HEK293 (cell line): ENCODE data around the gene VGLL3.

Source experiments
- AEBP2 ChIP-seq: fragments of 450-650 bp; formaldehyde crosslinking; IDR thresholded peaks from 2 replicates; pipeline ENCODE4 v1.5.1; 2016; ENCODE audit warnings: missing biosample characterization, missing genetic modification characterization, borderline replicate concordance
- BCL11A ChIP-seq: fragments of 450-650 bp; formaldehyde crosslinking; IDR thresholded peaks from 2 replicates; pipeline ENCODE4 v1.5.1; 2016; ENCODE audit warnings: low read depth, missing biosample characterization, missing genetic modification characterization
- BCL11B ChIP-seq: fragments of 450-650 bp; formaldehyde crosslinking; IDR thresholded peaks from 2 replicates; pipeline ENCODE4 v1.5.1; 2016; ENCODE audit warnings: low read depth, missing biosample characterization, missing genetic modification characterization
- MEIS1 ChIP-seq: sonication (generic); formaldehyde crosslinking; IDR thresholded peaks from 2 replicates; pipeline ENCODE4 v1.8.1; 2022; ENCODE audit warnings: missing genetic modification reagents, mild to moderate bottlenecking, borderline replicate concordance
- MYNN ChIP-seq: fragments of 450-650 bp; formaldehyde crosslinking; IDR thresholded peaks from 2 replicates; pipeline ENCODE4 v1.5.1; 2016; ENCODE audit warnings: missing biosample characterization, missing genetic modification characterization, borderline replicate concordance
- ZBTB17 ChIP-seq: fragments of 450-650 bp; formaldehyde crosslinking; IDR thresholded peaks from 2 replicates; pipeline ENCODE4 v1.5.1; 2016; ENCODE audit warnings: missing biosample characterization, missing genetic modification characterization
- ZBTB8A ChIP-seq: fragments of 450-650 bp; formaldehyde crosslinking; IDR thresholded peaks from 2 replicates; pipeline ENCODE4 v1.5.1; 2016; ENCODE audit warnings: missing biosample characterization, missing genetic modification characterization
- ZFP69B ChIP-seq: fragments of 450-650 bp; formaldehyde crosslinking; IDR thresholded peaks from 2 replicates; pipeline ENCODE4 v1.5.1; 2016; ENCODE audit warnings: missing biosample characterization, missing genetic modification characterization
- ZNF266 ChIP-seq: fragments of 450-650 bp; formaldehyde crosslinking; IDR thresholded peaks from 2 replicates; pipeline ENCODE4 v1.5.1; 2016; ENCODE audit warnings: missing biosample characterization, missing genetic modification characterization, low read depth
- ZNF324 ChIP-seq: fragments of 450-650 bp; formaldehyde crosslinking; IDR thresholded peaks from 2 replicates; pipeline ENCODE4 v1.5.1; 2016; ENCODE audit warnings: missing biosample characterization, missing genetic modification characterization
- ZNF354C ChIP-seq: fragments of 450-650 bp; formaldehyde crosslinking; IDR thresholded peaks from 2 replicates; pipeline ENCODE4 v1.5.1; 2016; ENCODE audit warnings: missing biosample characterization, missing genetic modification characterization, low read depth, borderline replicate concordance
- ZNF433 ChIP-seq: fragments of 450-650 bp; formaldehyde crosslinking; IDR thresholded peaks from 2 replicates; pipeline ENCODE4 v1.5.1; 2016; ENCODE audit warnings: missing biosample characterization, missing genetic modification characterization, low read depth
- ZNF449 ChIP-seq: fragments of 450-650 bp; formaldehyde crosslinking; IDR thresholded peaks from 2 replicates; pipeline ENCODE4 v1.5.1; 2017; ENCODE audit warnings: missing biosample characterization, mild to moderate bottlenecking, missing genetic modification characterization, moderate library complexity
- ZNF48 ChIP-seq: fragments of 450-650 bp; formaldehyde crosslinking; IDR thresholded peaks from 2 replicates; pipeline ENCODE4 v1.5.1; 2016; ENCODE audit warnings: missing biosample characterization, missing genetic modification characterization
- ZNF626 ChIP-seq: fragments of 450-650 bp; sonication (Bioruptor Pico); formaldehyde crosslinking; IDR thresholded peaks from 2 replicates; pipeline ENCODE4 v1.5.1; 2018; ENCODE audit warnings: missing biosample characterization, missing genetic modification characterization, inconsistent platforms
- ZNF639 ChIP-seq: fragments of 450-650 bp; formaldehyde crosslinking; IDR thresholded peaks from 2 replicates; pipeline ENCODE4 v1.5.1; 2016; ENCODE audit warnings: missing biosample characterization, missing genetic modification characterization
- TF ChIP-seq, protein P1 (sequence below): fragments of 450-650 bp; formaldehyde crosslinking; IDR thresholded peaks from 2 replicates; pipeline ENCODE4 v1.5.1; 2016; ENCODE audit warnings: missing biosample characterization, missing genetic modification characterization, borderline replicate concordance
- TF ChIP-seq, protein P2 (sequence below): fragments of 450-650 bp; formaldehyde crosslinking; IDR thresholded peaks from 2 replicates; pipeline ENCODE4 v1.5.0; 2017; ENCODE audit warnings: missing biosample characterization, missing genetic modification characterization, borderline replicate concordance
- TF ChIP-seq, protein P3 (sequence below): fragments of 450-650 bp; formaldehyde crosslinking; IDR thresholded peaks from 2 replicates; pipeline ENCODE4 v1.5.1; 2016; ENCODE audit warnings: missing biosample characterization, missing genetic modification characterization
- TF ChIP-seq, protein P4 (sequence below): fragments of 450-650 bp; formaldehyde crosslinking; IDR thresholded peaks from 2 replicates; pipeline ENCODE4 v1.5.1; 2016; ENCODE audit warnings: missing biosample characterization, missing genetic modification characterization, low read depth

VGLL3 gene

GRCh38 chr3:86969500-86970189, 21.3 kb downstream of the VGLL3 start (continued):
- TF ChIP-seq AEBP2 (tag by site-specific recombination), result peak; percentile 70; the same call in 1 of the 2 replicates
- TF ChIP-seq, protein P1, sequence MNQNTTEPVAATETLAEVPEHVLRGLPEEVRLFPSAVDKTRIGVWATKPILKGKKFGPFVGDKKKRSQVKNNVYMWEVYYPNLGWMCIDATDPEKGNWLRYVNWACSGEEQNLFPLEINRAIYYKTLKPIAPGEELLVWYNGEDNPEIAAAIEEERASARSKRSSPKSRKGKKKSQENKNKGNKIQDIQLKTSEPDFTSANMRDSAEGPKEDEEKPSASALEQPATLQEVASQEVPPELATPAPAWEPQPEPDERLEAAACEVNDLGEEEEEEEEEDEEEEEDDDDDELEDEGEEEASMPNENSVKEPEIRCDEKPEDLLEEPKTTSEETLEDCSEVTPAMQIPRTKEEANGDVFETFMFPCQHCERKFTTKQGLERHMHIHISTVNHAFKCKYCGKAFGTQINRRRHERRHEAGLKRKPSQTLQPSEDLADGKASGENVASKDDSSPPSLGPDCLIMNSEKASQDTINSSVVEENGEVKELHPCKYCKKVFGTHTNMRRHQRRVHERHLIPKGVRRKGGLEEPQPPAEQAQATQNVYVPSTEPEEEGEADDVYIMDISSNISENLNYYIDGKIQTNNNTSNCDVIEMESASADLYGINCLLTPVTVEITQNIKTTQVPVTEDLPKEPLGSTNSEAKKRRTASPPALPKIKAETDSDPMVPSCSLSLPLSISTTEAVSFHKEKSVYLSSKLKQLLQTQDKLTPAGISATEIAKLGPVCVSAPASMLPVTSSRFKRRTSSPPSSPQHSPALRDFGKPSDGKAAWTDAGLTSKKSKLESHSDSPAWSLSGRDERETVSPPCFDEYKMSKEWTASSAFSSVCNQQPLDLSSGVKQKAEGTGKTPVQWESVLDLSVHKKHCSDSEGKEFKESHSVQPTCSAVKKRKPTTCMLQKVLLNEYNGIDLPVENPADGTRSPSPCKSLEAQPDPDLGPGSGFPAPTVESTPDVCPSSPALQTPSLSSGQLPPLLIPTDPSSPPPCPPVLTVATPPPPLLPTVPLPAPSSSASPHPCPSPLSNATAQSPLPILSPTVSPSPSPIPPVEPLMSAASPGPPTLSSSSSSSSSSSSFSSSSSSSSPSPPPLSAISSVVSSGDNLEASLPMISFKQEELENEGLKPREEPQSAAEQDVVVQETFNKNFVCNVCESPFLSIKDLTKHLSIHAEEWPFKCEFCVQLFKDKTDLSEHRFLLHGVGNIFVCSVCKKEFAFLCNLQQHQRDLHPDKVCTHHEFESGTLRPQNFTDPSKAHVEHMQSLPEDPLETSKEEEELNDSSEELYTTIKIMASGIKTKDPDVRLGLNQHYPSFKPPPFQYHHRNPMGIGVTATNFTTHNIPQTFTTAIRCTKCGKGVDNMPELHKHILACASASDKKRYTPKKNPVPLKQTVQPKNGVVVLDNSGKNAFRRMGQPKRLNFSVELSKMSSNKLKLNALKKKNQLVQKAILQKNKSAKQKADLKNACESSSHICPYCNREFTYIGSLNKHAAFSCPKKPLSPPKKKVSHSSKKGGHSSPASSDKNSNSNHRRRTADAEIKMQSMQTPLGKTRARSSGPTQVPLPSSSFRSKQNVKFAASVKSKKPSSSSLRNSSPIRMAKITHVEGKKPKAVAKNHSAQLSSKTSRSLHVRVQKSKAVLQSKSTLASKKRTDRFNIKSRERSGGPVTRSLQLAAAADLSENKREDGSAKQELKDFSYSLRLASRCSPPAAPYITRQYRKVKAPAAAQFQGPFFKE (tag by site-specific recombination), result no peak
- no peak for TF ChIP-seq BCL11A (tag by site-specific recombination)
- no peak for TF ChIP-seq ZNF354C (tag by site-specific recombination)
- TF ChIP-seq, protein P2, sequence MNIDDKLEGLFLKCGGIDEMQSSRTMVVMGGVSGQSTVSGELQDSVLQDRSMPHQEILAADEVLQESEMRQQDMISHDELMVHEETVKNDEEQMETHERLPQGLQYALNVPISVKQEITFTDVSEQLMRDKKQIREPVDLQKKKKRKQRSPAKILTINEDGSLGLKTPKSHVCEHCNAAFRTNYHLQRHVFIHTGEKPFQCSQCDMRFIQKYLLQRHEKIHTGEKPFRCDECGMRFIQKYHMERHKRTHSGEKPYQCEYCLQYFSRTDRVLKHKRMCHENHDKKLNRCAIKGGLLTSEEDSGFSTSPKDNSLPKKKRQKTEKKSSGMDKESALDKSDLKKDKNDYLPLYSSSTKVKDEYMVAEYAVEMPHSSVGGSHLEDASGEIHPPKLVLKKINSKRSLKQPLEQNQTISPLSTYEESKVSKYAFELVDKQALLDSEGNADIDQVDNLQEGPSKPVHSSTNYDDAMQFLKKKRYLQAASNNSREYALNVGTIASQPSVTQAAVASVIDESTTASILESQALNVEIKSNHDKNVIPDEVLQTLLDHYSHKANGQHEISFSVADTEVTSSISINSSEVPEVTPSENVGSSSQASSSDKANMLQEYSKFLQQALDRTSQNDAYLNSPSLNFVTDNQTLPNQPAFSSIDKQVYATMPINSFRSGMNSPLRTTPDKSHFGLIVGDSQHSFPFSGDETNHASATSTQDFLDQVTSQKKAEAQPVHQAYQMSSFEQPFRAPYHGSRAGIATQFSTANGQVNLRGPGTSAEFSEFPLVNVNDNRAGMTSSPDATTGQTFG, result no peak
- TF ChIP-seq ZNF324 (tag by site-specific recombination), result no peak
- TF ChIP-seq, protein P3, sequence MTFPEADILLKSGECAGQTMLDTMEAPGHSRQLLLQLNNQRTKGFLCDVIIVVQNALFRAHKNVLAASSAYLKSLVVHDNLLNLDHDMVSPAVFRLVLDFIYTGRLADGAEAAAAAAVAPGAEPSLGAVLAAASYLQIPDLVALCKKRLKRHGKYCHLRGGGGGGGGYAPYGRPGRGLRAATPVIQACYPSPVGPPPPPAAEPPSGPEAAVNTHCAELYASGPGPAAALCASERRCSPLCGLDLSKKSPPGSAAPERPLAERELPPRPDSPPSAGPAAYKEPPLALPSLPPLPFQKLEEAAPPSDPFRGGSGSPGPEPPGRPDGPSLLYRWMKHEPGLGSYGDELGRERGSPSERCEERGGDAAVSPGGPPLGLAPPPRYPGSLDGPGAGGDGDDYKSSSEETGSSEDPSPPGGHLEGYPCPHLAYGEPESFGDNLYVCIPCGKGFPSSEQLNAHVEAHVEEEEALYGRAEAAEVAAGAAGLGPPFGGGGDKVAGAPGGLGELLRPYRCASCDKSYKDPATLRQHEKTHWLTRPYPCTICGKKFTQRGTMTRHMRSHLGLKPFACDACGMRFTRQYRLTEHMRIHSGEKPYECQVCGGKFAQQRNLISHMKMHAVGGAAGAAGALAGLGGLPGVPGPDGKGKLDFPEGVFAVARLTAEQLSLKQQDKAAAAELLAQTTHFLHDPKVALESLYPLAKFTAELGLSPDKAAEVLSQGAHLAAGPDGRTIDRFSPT (tag by site-specific recombination), result no peak
- TF ChIP-seq ZNF449 (tag by site-specific recombination), result no peak
- no peak for TF ChIP-seq ZNF48 (tag by site-specific recombination)
- no peak for TF ChIP-seq ZNF639 (tag by site-specific recombination)
- TF ChIP-seq MYNN, result no peak
- no peak for TF ChIP-seq MEIS1 (CRISPR knock-in tag)
- peak; percentile 63 for TF ChIP-seq ZBTB8A (tag by site-specific recombination)
- TF ChIP-seq ZFP69B, result no peak
- peak; percentile 68; the same call in 1 of the 2 replicates for TF ChIP-seq ZNF433 (tag by site-specific recombination)
- TF ChIP-seq ZBTB17, result no peak
- 0 out of 2 replicates have a peak, but pooled peaks have one; percentile 28 for TF ChIP-seq ZNF266 (tag by site-specific recombination)
- no peak for TF ChIP-seq ZNF626 (tag by site-specific recombination)
- TF ChIP-seq BCL11B (tag by site-specific recombination), result no peak
- TF ChIP-seq, protein P4, sequence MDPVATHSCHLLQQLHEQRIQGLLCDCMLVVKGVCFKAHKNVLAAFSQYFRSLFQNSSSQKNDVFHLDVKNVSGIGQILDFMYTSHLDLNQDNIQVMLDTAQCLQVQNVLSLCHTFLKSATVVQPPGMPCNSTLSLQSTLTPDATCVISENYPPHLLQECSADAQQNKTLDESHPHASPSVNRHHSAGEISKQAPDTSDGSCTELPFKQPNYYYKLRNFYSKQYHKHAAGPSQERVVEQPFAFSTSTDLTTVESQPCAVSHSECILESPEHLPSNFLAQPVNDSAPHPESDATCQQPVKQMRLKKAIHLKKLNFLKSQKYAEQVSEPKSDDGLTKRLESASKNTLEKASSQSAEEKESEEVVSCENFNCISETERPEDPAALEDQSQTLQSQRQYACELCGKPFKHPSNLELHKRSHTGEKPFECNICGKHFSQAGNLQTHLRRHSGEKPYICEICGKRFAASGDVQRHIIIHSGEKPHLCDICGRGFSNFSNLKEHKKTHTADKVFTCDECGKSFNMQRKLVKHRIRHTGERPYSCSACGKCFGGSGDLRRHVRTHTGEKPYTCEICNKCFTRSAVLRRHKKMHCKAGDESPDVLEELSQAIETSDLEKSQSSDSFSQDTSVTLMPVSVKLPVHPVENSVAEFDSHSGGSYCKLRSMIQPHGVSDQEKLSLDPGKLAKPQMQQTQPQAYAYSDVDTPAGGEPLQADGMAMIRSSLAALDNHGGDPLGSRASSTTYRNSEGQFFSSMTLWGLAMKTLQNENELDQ, result no peak
